Stimulated activated CD4-positive, alpha-beta T cell treated with anti-CD3 and anti-CD28 coated beads, Interleukin-15, amount 100 ng/mL, for 1 hour (primary cell): ENCODE measurements around the gene CCRL2.
"Not testable (repeated sequence)": the region's sequence is repeated elsewhere in the genome, so short reads cannot be mapped to it uniquely, and the experiment has no call there.

Experiments
- DNase-seq, 2 donors: peaks; one replicate each; pipeline ENCODE4 v3.0.0-alpha.2; 2020; ENCODE audit warnings: low read depth in 1 of 2, low spot score in 1 of 2

The CCRL2 gene

GRCh38 chr3:46405301-46406019, 1.6 kb upstream of the CCRL2 start:
- DNase-seq: no peak

DNA sequence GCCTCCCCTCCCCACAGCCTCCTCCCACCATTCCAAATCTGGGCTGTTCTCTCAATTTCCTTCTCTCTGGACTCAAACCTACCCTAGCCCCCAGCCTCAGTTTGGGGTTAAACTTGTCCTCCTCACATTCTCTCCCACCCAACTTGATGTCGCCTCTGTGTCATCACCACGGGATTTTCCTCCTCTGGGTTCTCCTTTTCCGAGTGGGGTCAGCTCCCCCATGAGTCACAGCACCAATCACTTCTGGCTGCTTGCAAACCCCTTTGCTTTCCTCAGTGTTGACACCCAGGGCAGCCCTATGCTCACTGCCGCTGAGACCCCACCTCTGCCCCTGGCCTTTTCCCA, 644 bp upstream of the CCRL2 start:
- no peak for DNase-seq

GRCh38 chr3:46407970-46408369, 911 bp downstream of the CCRL2 start:
- DNase-seq: no peak

DNA sequence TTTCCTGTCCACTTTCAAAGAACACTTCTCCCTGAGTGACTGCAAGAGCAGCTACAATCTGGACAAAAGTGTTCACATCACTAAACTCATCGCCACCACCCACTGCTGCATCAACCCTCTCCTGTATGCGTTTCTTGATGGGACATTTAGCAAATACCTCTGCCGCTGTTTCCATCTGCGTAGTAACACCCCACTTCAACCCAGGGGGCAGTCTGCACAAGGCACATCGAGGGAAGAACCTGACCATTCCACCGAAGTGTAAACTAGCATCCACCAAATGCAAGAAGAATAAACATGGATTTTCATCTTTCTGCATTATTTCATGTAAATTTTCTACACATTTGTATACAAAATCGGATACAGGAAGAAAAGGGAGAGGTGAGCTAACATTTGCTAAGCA, 1.8 kb downstream of the CCRL2 start:
- no peak for DNase-seq

DNA sequence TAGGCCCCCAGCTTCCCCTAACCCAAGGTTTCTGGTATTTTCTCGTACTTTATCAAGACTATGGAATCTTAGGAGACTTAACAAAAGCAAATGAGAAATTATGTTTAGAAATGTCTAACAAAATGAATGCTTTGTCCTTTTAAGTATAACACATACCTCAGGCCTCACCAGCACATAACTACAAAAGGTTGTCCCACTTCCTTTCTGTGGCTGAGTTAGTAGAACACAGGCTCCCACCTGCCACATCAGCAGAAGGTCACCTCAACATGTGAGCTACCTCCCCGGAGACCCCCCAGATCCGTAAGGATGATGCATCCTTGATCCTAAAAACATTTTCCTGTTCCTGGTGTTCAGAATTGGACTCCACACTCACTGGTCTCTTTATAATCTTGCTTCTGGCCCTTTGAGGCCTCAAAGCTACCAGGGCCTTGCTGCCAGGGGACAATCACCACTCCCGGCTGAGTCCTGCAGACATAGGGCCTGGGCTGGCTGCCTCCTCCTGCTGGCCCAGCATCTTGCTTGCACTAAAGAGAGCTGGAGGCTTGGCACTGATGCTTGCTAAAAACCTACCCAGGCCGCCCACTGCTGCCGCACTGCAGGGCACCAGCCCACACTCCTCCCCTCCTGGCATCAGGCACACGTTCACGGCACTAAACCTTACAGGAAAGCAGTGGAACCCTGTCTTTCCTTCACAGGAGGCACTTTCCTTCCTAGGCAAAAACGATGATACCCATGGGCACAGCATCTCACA, 2.9 kb downstream of the CCRL2 start:
- DNase-seq: no peak

DNA sequence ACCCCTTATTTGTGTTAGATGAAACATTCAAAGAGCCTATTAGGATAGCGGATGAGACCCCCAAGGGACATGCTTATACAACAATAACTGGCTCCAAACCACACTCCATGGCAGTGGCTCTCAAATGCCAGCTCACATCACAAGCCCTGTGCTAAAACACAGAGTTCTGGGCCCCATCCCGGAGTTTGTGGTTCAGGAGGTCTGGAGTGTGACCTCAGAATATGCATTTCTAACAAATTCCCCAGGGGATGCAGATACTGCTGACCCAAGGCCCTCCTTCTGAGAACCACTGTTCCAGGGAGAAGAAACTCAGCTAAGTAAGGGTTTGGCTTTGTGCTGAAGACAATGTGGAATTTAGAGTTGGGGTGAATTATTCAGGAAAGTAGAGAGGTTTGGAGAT, 3.6 kb downstream of the CCRL2 start:
- DNase-seq: no peak

DNA sequence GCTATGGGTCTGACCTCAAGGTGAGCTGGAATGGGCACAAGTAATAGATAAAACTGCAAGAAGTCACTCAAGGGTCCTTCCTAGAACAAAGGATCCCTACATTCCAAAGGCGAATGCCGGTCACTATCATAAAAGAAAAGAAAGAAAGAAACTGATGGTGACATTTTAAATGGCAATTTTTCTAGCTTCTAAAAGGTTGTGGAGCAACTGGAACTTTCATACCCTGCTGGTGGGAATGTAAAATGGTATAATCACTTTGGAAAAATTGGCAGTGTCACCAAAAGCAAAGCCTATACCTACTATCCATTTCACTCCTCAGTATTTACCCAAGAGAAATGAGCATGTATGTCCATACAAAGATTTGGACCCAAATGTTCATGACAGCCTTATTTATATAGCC, 4.2 kb downstream of the CCRL2 start:
- DNase-seq: no peak

DNA sequence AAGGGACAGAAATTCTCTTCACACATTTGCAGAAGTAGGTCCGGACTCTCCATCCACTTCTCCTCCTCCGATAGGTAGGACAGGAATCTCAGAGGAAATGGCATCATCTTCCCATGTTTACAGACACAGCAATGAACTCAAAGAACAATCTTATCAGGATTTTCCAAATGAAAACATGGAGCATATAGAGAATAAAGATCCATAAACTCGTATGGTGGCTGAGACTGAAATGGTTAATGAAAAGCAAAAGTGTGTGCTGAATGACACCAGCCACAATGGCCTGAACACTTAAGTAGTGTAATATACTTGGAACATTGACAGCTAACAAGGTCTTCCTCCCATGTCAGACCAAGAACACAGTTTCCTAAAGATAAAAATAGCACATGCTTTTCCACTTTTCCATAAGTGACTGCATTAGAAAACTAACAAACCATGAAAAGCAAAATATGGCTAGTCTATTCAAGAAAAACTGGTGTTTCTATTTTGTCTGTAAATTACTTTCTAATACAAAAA, 5.8 kb downstream of the CCRL2 start:
- no peak for DNase-seq

DNA sequence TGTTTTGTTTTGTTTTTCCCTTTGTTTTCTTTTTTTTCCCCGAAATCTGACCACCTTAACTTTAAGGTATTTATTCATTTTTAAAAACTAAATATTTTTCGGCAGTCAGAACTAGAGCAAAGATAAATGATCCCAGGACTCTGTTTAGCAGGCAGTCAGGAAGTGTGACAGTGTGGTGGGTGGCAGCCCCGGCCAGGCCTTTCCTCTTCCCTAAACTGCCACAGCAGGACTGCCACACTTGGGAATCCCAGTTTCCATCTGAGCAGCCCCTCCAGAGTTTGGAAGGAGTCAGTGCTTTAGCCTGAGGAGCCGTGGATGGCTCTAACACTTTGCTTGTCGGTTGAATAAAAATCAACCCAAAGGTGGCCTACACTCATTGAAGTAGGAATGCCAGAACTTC, 6.9 kb downstream of the CCRL2 start:
- DNase-seq: no peak

- no peak for DNase-seq
Observed at GRCh38 chr3:46414739-46415138, 7.7 kb downstream of the CCRL2 start.

DNA sequence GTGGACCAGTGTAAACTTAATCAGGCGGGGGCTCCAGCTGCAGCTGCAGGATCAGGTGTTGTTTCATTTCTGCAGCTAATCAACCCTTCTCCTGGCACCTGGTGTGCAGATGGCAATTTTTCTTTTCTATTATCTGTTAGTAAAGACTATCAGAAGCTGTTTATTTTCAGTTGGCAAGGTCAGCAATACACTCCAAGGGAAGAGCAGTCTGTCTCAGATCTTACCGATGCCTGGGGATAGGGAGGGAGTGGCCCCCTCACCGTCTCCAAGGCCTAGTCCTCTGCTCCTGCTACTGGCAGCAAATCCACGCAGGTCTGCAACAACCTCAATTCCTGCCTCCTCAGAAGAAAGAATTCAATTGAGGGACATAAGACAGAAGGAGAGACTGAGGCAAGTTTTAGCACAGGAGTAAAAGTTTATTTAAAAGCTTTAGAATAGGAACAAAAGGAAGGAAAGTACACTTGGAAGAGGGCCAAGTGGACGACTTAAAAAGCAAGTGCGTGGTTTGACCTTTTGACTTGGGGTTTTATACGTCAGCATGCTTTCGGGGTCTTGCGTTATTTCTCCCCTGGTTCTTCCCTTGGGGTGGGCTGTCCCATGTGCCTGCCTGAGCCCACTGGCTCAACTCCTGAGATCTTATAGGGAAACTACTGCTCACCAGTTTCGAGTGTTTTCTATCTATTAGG, 9.2 kb downstream of the CCRL2 start:
- no peak for DNase-seq

DNA sequence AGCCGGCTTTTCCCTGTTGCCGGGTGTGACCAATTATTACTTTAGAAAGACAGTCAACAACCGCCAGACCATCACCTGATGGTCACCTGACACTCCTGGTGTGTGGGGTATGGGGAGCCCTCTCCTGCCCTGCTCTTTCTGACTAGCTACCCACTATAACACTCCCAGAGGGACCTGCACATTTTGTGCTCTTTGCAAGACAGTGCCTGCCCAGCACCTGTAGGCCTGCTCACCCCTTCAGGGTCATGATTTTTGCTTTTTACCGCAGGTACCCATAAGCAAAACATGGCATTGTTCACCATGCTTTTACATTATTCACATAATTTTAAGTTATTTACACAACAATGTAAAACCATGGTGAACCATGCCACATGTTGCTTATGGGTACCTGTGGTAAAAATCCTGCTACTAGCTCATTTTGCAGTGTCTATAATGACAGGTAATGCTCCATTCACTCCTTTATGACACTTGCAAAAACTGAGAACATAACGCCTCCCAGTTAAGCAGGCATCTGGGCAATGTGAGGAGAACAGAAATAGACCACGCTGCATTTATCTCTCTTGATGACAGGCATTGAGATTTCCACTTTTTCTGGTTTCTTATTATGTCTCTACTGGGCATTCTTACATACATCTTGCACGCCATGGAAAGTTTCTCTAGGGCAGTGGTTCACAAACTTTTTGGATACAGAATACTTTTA, 9.9 kb downstream of the CCRL2 start:
- no peak for DNase-seq

DNA sequence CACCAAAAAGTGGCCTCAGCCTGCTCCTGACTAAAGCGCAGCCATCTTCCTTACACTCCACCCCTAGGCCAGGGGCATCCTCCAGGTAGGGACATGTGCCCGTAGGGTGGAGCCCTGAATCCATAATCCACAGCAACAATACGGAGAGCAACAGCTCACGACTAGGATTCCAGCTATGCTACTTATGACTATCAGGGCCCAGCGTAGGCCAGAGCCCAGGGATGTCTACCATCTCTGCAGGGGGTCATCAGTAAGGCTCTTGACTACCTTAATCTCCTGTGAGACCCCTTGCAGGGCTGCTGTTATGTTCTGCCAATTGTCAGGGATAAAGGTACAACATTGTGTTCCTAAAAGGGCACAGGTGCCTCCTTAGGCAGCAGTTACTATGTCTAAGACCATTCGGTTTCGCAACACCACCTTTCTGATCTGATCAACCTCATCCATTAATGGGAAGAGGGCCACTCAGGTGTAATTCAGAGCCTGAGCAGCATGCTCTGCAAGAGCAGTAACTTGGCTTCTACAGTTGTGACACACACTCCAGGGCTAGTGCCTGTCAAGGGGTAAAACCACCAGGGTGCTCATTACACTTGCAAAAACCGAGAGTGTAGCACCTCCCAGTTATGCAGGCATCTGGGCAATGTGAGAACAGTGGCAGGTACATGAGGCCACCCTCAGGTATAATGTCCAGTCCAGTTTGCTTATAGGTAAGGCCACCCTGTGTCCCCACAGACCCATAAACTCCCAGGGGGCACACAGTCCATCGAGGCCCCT, 11.0 kb downstream of the CCRL2 start:
- no peak for DNase-seq

DNA sequence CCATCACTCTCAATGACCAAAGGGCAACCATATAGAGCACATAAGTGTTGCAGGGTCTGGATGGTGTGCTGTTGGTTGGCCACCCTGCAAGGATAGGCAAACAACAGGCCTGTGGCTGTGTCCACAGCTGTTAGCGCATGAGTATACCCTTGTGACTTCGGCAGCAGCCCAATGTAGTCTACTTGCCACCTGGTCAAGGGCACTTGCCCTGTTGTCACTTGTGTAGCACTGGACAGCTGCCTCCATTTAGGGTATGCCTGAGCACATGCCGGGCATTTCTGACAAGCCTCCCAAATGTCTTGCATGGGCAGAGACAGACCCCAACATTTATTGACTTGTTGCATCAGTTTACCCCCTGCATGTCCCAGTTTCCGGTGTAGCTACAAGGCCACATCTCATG, 12.8 kb downstream of the CCRL2 start:
- DNase-seq: no peak

- no peak for DNase-seq
Observed at GRCh38 chr3:46420931-46421330, 13.9 kb downstream of the CCRL2 start.

GRCh38 chr3:46422617-46423016, 15.6 kb downstream of the CCRL2 start:
- no peak for DNase-seq

DNA sequence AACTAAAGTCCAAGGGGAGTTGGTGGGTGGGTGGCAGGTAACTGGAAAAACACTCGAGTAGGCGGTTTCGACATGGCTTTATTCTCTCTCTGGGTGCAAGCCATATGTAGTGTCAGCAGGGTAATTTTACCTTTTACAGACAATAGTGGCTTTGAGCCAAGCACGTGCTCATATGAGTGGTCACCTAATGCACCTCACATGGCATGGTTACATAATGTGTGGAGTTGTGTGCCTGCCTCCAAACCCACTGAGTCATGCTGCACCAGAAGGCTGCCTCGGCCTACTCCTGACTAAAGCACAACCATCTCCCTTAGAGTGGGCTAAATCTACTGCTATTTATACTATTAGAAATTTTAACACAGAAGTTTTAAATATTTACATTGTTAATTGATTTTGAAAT, 16.5 kb downstream of the CCRL2 start:
- DNase-seq: no peak

DNA sequence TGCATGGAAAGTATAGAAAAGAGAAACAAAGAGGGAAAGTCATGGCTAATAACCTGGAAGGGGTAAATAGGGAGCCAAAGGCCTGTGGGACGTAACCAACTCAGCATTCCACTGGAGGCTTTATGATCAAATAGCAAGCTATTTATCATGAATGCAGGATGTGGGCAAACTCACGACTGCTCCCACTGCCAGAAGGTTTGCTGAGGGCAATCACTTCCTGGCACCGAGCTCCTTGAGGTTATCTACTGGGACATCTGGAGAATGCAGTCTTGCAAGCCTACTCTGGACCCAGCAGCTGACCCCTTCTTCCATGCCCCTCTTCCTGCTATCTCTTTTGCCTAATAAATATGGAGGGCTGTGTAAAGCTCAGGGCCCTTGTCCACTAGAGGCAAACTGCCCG, 19.4 kb downstream of the CCRL2 start:
- DNase-seq: not testable (repeated sequence)

DNA sequence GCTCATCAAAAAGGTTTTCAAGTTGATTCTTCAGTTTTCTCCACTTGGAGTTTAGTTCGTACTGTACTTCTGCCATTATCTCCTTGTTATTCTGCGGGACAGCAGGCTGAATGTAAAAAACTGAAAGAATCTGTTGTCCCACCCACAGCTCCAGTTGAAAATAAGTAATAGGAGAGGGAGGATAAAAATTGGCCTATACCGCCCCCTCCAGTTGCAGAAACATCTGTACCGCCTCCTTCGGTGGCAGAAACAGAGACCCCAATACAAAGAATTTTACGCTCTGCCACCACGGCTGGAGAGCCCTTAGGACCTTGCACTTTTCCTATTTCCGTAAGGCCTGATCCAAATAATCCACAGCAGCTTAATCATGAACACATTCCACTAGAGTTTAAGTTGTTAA, 20.3 kb downstream of the CCRL2 start:
- not testable (repeated sequence) for DNase-seq

- DNase-seq: no peak
Observed at GRCh38 chr3:46427916-46428833, 21.1 kb downstream of the CCRL2 start.
